ENCODE data around the gene RNF141.

The RNF141 gene

DNA sequence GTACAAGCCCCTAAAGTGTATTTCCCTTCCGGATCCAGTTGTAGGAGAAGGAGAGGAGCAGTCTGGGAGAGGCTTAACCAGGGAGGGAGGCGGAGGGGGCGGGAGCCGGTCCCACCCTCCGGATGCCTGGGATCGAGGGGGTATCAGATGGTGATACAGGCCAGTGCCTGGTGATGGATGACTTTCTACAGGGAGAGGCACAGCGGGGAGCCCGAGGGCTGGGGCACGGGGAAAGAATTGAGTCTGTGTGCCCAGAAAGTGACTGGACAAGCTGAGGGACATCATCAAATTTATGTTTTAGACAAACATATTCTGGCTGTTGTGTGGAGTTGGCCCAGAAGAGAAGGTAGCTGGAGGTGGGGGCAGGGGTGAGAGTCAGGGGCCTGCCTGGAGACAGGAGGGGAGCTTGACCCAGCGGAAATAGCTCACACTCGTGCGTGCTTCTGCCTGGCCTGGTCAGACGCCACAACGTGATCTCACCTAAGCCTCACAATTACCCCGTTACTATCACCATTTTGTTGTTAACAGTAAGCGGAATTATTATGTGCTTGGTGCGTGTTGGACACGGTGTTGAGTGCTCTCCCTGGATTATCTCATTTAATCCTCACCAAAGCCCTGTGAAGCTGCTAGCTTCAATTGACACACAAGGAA lies 43.5 kb downstream of the RNF141 start:
- no peak for DNase-seq

DNA sequence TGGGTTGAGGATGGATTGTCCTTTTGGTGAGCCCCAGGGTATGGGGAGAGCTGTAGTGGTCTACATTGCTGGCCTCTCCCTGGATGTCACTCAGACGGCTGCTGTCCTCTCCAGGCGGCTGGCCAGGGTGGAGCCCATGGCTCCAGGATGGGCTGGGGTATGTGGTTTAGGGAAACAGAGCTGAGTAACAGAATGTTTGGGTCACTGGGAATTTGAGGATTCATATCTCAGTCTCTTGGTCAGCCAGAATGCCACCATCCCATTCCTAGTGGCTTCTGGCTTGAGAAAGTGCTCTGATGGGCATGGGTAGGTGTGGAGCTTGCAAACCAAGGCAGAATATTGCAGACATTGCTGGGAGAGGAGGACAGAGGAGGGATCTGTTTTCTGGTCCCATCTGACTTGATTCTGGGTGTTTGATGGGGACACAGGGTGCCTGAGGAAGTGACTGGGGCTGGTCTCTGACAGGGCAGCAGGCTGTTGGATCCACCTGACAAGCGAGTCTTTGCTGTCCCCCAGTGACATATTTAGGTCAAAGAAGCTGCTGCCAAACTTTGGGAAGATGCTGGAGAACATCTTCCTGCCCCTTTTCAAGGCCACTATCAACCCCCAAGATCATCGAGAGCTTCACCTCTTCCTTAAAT lies 44.6 kb downstream of the RNF141 start:
- DNase-seq, result no peak

DNA sequence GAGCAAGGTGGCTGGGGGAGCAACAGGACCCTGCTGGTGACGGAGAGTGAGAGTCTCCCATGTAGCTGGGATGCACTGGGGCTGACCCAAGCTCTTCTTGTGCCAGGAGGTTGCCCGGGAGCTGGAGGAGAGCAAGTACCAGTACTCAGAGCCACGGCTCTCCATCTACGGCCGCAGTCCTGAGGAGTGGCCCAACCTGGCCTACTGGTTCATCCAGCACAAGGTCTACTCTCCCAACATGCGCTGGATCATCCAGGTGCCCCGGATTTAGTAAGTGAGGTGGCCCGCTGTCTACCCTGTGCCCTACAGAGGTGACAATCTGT lies 45.6 kb downstream of the RNF141 start:
- DNase-seq, result no peak

DNA sequence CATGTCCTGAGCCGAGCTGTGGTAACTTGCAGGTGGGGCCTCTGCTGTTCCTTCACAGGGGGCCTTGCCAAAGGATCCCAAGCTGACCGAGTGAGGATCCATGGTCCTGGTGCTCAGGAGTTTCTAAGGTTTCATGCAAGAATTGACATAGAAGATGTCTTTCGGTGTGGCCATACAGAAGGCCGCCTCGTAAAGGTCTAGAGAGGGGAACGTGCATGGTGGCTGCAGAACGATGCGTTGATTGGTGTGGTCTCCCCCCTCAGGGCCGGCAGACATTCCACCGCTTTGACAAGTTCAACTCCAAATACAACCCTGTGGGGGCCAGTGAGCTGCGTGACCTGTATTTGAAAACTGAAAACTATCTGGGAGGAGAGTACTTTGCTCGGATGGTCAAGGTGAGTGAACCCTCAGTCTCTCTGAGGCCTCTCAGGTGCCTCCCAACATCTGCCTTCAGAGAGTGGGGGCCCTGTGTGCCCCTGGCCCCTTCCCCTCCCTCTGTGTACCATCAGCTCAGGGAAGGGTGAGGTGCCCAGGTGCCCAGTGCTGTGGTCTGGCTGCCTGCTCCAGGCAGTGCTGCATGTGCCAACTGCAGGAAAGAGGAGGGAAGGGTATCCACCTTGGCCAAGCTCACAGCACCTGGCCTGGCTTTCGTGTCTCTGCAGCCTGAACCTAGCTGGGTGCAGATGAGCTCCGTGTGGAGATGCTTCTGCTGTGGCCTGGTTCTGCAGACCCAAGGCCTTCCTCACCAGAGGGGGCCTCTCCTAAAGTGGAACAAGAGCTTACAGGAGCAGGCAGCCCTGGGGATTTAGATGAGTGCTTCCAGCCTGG lies 46.1 kb downstream of the RNF141 start:
- no peak for DNase-seq

DNA sequence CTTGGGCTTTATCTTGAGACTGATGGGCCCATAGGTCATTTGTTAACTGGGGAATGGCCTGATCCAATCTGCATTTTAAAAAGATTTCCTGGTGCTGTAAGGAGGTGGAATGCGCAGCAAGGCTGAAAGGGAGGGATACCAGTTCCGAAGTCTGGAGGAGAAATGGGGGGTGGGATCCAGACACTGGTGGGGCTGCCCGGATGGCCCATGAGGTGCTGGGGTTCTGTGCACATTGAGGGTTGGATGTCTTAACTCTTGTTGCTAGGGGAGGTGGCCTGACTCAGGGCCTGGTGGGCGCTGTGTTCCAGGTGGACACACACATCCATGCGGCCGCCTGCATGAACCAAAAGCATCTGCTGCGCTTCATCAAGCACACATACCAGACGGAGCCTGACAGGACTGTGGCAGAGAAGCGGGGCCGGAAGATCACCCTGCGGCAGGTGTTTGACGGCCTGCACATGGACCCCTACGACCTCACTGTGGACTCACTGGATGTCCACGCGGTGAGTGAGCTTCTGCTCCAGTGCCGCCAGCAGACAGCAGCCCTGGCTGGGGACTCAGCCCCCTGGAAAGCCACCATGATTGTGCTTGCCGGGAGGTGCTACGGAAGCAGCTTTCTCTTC lies 47.8 kb downstream of the RNF141 start:
- DNase-seq, result no peak

DNA sequence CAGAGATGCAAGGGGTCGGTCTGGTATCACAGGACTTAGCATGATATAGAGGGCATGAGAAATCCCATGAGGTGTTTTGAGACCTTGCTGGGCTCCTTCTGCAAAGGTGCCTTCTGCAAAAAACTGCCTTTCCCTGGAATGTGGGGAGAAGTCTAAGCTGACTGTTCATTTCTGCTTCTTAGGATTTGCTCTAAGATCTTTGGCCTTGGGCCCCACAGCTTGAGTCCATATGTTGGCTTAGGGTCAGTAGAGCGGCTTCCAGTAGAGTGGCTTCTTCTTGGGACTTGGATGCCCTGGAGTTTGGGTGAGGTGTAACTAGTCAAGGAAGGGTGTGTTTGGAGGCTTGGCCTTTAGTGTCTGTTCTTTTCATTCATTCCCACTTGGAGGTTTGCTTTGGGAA lies 48.9 kb downstream of the RNF141 start:
- DNase-seq, result no peak

DNA sequence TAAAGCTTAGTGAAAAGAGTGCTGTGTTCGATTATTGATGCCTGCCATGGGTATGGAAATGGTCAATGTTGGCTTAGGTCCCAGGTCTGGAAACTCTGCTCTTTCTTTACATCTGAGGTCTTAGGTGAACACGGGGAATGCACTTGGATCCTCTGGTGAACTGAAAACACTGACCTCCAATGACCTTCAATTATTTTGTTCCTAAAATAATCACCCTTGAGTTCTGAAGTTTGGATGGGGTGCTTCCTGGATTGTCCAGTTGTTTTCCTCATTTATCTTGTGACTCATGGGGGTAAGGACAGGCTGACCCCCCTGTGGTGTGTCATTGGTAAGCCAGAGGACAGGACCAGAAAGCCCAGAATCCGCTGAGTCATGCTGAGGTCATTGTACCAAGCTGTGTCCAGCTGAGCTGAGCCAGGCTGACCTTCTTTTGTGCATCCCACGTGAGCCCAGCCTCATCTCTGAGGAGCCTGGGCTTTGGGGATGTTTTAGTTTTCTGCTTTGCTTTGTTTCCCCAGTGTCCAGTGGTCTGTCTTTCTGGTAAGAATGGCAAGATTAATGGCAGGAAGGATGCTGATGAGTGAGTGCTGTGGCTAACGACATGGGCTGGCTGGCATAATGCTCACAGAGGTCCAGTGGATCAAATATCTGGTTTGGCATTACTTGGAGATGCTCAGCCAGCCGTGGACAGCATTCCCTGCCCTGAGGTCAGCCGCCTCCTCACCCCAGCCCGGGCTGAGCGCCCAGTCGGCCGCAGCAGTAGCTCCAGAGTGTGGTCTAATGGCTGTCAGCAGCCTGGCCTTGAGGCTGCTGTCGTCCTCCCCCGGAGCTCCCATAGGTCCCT lies 50.4 kb downstream of the RNF141 start:
- no peak for DNase-seq

DNA sequence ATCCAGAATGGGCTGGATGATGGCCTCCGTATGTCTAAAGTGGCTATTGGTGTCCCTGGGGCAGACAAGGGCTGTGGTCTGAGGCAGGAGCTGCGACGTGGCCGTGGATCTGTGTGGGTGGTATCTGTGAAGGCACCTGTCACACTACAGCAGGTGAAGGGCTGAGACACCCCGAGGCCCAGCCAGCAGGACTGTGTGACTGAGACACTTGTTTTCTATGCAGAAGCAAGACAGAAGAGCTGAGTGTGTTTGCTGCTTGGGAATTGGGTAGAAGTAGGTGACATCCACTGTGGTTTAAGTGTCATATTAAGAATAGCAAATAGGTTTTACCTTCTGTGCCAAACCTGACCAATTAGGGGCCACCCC lies 51.0 kb downstream of the RNF141 start:
- no peak for DNase-seq

DNA sequence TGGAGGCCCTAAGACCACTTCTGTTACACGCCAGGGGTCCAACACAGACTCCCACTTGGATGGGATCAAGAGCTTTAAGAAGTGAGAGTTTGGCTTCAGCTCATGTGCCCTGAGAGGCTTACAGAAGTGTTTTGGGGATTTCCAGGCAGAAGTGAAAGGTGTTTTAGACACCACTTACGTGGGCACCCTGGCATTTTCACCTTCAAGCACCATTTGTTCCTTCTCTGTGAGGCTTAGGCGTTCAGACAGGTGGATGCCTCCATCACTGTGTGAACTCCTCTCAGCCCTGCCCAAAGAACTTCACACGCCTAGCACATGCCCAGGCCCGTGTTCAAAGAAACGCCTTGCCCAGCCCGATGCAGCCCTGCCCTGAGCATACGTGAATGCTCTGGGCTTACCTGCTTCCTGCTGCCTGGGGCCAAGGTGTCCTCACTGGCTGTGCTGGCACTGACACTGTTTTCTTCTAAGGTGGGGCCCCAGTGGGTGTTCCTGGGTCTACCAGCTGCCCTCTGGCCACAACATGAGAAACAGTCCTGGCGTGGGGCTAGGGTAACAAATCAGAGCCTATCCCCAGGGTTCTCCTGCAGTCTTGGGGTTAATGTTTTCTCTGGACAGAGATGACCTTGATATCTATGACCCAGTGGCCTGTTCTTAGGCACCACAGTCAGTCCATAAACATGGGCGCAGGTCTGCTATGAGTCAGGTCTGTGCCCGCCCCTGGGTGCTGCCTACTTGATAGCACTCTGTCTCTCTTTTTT lies 51.9 kb downstream of the RNF141 start:
- DNase-seq, result no peak

DNA sequence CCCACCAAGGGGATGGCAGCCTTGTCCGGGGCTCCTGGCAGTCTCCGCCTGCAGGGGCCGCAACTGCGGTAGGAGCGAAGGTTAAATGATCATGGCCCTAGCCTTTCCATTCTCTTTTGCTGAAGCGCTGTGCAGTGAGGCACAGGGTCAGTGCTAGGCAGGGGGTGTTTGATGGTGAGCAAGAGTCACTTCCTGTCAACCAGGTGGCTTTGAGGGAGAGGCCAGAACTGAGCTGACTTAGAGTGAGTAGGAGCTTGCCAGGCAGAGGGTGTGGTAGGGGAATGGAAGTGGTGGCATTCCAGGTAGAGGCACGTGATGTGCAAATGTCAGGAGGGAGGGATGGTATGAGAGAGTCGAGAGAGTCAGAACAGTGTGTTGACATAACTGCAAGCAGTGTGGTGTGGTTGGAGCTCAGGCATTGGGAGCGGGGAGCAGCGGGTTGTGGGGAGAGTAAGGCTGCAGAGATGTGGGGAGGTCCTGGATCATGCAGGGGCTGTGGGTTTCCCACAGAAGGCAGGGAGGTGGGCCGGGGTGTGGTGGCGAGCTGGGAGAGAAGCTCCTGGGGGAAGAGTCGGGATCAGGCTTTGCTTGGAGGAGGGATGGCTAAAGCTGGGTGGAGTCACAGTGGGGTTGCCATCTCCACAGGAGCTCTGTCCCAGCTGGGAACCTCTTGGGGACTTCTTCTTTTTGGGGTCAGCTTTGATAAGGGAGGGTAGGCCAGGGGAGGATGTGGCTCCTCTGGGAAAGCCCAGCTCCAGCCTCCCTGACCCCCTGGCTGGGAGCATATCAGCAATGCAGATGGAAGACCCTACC lies 52.7 kb downstream of the RNF141 start:
- no peak for DNase-seq

DNA sequence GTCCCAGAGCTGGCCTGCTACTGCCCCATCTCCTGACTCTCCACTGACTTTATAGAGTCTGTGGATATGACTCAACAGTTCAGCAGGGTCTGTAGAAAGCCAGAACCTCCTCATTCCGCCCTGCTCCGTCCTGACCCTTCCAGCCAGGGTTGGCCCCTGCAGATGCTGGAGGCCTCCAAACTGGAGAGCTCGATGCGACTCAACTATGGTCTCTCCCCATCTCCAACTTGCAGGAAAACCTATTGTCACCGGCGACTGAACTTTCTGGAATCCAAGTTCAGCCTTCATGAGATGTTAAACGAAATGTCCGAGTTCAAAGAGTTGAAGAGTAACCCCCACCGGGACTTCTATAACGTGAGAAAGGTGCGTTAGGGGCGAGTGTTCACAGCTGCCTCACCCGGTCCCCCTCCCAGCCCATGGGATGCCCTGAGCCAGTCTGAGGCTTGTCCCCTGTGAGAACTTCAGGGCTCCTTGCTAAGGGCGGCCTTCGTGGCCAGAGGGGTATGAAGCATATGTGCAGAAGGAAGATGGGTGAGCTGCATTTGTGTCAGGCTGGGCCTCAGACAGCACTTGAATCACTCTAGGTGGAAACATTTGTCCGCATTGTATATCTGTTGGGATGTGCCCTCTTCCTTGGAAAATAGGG lies 53.9 kb downstream of the RNF141 start:
- no peak for DNase-seq

DNA sequence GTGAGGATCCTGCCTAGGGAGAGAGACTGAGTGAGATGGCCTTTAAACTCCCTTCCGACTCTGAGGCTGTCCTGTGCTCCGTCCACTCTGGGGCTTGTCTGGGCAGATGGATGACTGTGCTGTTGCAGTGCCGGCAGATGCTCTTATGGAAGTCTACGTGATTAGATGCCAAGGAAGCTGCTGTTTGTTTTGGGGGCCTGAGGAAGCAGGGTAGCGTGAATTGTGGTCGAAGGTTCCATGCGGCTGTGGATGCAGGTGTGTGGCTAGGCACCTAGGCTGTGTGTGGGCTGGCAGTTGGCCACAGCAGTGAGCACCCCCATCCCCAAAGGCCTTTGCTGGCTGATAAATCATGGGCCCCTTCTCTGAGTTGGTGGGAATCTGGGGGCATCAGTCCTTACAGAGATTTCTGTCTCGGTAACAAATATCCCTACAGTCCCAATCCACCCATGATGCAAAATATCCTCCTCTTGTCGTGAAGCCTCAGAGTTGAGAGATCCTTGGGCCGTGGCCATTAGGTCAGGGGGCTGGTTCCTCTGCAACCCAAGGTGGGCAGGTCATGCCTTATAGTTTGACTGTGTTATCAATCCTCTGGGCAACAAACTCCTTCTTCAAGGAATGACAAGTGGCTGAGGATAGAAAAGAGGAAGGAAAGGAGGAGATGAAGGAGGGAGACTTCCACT lies 54.7 kb downstream of the RNF141 start:
- no peak for DNase-seq

DNA sequence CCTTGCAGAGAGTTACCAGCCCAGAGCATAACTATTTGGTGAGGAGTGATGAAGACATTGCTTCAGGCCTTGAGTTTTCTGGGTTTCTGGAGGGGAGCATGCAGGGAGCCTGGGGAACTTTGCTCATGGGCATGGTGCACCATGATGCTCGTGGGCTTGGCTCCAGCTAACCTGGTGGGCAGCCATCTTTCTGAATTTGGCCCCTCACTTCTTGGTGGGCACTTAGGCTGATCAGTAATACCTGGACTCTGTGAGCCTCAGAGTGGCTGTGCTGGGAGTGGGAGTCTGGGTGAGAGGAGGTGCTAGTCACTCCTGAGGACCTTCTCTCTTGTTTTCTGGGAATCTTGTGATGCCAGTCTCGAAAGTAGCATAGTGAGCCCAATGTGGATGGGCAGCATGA lies 55.3 kb downstream of the RNF141 start:
- no peak for DNase-seq

DNA sequence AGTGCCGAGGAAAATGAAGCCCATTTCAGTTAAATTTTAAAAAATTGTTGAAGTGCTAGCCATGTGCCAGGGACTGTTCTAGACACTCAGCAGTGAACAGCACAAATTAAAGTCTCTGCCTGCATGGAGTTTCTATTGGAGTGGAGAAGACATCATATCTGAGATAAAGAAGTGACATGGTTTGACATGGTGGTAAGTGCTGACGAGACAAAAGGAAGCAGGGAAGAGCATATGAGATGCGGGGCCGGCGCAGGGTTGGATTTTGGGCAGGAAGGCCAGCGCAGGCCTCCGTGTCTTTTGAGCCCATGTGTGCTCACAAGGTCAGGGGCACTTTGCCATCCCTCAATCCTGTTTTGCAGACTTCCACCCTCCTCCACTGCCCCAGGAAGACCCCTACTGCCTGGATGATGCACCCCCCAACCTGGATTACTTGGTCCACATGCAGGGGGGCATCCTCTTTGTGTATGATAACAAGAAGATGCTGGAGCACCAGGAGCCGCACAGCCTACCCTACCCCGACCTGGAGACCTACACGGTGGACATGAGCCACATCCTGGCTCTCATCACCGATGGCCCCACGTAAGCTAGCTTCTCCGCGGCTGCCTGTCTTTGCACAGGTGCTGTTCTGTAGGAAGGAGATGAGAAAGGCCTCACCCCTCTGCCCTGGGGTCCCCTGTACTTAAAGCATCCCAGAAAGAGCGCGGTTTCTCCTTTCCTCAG lies 56.4 kb downstream of the RNF141 start:
- DNase-seq, result no peak

DNA sequence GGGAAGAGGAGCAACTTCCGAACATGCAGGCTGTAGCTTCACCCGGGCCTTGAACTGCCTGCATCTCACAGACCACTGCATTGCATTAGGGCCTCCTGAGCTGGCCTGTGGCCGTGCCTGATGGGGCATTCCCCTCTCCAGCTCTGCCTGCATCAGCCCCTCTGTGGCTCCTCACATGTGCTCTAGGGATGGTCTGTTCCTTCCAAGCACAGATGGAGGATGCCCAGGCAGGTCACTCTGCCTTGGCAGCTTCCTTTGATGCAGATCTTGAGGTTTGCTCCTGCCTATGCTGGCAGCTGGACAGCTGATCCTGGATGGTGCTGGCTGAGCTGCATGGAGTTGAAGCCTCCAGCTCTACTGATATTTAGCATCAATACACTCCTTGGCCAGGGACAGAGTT lies 57.4 kb downstream of the RNF141 start:
- DNase-seq, result no peak

DNA sequence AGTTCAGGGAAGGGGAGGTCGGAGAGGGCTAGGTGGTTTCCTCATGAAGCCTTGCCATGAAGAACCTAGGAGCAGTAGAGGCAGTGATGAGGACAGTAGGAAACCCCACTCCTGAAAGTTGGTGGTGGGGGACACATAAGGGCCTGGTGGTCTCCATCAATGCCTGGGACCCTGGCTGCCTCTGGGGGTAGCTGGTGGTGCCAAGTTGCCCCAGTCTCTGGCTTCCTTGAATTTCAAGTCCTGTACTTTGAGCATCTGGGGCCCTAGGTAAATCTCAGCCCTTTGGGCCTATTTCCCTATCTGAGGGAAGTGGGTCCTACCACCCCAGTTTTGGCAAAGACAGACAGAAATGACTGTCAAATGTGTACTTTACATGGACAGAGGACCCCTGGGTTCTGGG lies 57.8 kb downstream of the RNF141 start:
- DNase-seq, result no peak

DNA sequence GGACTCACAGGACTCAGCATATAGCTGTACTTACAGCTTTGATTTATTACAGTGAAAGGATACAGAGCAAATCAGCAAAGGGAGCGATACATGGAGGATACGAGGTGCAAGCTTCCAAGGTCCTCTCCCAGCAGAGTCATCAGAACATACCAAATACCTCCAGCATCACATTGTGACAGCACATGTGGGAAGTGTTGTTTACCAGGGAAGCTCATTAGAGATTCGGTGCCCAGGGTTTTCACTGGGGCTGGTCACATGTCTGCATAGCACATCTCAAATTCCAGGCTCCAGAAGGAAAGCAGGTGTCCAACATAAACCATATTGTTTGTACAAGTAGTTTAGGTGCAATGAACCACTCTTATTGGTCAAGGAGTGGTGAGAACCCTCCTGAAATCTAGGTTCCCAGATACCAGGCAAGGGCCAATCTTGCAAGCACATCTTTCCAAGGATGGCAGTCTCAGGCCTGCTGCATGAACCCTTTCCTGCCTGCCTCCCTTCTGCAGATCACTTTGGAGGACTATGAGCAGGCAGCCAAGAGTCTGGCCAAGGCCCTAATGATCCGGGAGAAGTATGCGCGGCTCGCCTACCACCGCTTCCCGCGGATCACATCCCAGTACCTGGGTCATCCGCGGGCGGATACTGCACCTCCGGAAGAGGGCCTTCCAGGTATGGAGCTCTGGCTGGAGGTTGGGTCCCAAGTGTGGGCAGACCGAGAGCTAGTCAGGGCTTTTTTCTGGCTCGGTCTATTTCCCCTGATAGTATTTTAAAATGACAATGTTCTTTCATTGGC lies 59.2 kb downstream of the RNF141 start:
- DNase-seq, result no peak

DNA sequence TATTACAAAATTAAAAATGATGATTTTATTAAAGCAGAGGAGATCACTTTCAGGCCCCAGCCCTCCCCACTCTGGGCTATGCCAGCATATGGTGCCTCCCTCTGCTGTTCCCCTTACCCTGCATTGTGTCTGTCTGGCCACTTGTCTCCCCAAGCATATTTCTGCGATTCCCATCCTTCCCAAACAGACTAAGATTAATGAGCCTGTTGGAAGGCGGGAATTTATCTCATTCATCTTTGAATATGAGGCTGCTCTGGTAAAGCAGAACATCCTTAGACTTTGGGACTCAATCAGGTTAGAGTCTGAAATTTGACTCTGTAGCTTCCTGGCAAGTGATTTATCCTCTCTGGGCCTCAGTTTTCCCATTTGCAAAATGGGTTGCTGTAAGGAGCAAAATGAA lies 60.2 kb downstream of the RNF141 start:
- no peak for DNase-seq

DNA sequence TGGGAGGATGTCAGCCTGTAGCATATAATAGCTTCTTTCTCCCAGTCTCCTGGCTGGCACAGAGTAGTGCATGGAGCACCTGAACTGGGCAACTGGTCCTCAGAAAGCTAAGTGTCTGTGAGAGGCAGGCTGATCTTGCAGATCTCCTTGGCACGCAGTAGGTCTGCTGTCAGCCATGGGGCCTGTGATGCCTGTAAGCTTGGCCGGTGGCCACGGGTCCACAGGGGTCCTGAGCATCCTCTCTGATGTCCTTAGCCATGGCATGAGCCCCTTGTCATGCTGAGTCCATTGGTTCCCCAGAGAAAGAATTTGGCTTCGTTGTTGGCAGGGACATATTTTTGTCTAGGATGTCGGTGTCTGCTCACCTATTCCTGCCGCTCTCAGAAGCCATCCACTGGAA lies 61.0 kb downstream of the RNF141 start:
- DNase-seq, result no peak
